ENCODE data around the gene ST7. TPM values are rescaled to one million over a fixed set of nuclear protein-coding genes. Genes with fewer than 3 reads are reported as not detected.
A peak's percentile ranks its signal among the peaks of the same experiment; 100 is the strongest.

The ST7 gene
- total RNA-seq, 1 donor from 2014 or later, result 39.3 TPM

DNA sequence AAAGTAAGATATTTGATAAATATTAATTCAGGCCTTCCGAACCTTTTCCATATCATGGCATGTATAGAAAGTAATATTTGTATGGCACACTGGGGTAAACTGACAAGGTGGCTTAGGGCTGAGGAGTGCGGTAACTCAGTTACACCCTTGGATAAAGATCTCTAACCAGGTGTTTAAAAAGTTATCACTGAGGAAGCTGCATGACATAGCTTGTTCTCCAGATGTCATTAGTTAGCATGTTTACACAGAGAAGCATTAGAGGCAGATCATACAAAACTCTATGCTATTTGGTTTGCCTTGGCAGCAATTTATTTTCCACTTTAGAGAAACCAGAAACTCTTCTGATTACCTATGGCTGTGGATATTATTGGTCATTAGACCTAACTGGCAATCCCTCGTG is 118.2 kb downstream of the ST7 start:
- no peak for TF ChIP-seq EZH2 (IDR thresholded peaks at IDR 0.05; ENCODE audit: insufficient read depth, low read length)
- H3K36me3 ChIP-seq (ENCODE audit: insufficient read depth, low read length), result no peaks in the 10 kb centered on the region
- Mint-ChIP-seq H3K4me3 (ENCODE audit: unreplicated experiment) (no peak overlapping the region), H3K4me1 (ENCODE audit: low read depth, unreplicated experiment) (peaks cover 30% of the 10 kb centered on the region), H3K27ac (ENCODE audit: unreplicated experiment) (no peak overlapping the region), H3K9me3 (ENCODE audit: unreplicated experiment) (no peaks in the 10 kb centered on the region), H3K36me3 (ENCODE audit: low read depth, unreplicated experiment) (peaks cover 7% of the 10 kb centered on the region), H3K27me3 (ENCODE audit: low read depth, unreplicated experiment) (no peaks in the 10 kb centered on the region)
- H2AFZ ChIP-seq (ENCODE audit: low read depth, low read length), result no peak overlapping the region
- H3K9me3 ChIP-seq (ENCODE audit: insufficient read depth, low read depth, low read length), result no peaks in the 10 kb centered on the region
- H3K4me2 ChIP-seq (ENCODE audit: low read length), result no peak overlapping the region
- H3K4me3 ChIP-seq (ENCODE audit: insufficient read depth, low read depth, low read length), result no peak overlapping the region
- no peaks in the 10 kb centered on the region for H3K27me3 ChIP-seq (ENCODE audit: insufficient read depth, low read length)
- peaks cover 36% of the 10 kb centered on the region for H4K20me1 ChIP-seq (ENCODE audit: insufficient read depth, low read length)
- H3K9ac ChIP-seq (ENCODE audit: low read length), result no peak overlapping the region
- no peak overlapping the region for H3K27ac ChIP-seq (ENCODE audit: low read depth, low read length)
- H3K79me2 ChIP-seq (ENCODE audit: insufficient read depth, low read length), result peaks cover 65% of the 10 kb centered on the region
- FAIRE-seq (no peak), DNase-seq (ENCODE audit: low read depth) (no peak)
- H3K4me1 ChIP-seq (ENCODE audit: insufficient read depth, low read length), result peaks cover 18% of the 10 kb centered on the region

GRCh38 chr7:117072620-117073118 is 119.4 kb downstream of the ST7 start:
- no peak for FAIRE-seq
- Mint-ChIP-seq H3K27me3 (ENCODE audit: low read depth, unreplicated experiment) (no peaks in the 10 kb centered on the region), H3K4me1 (ENCODE audit: low read depth, unreplicated experiment) (peaks cover 23% of the 10 kb centered on the region), H3K4me3 (ENCODE audit: unreplicated experiment) (no peak overlapping the region), H3K27ac (ENCODE audit: unreplicated experiment) (peak overlapping the region; percentile 22), H3K36me3 (ENCODE audit: low read depth, unreplicated experiment) (peaks cover 10% of the 10 kb centered on the region), H3K9me3 (ENCODE audit: unreplicated experiment) (no peaks in the 10 kb centered on the region)
- Histone ChIP-seq H3K9me3 (ENCODE audit: insufficient read depth, low read depth, low read length) (no peaks in the 10 kb centered on the region), H3K27ac (ENCODE audit: low read depth, low read length) (peak overlapping the region; percentile 55), H4K20me1 (ENCODE audit: insufficient read depth, low read length) (peaks cover 29% of the 10 kb centered on the region), H3K79me2 (ENCODE audit: insufficient read depth, low read length) (peaks cover 66% of the 10 kb centered on the region), H2AFZ (ENCODE audit: low read depth, low read length) (peak overlapping the region; percentile 19), H3K9ac (ENCODE audit: low read length) (peak overlapping the region; percentile 50), H3K4me2 (ENCODE audit: low read length) (peak overlapping the region; percentile 79), H3K36me3 (ENCODE audit: insufficient read depth, low read length) (no peaks in the 10 kb centered on the region), H3K4me3 (ENCODE audit: insufficient read depth, low read depth, low read length) (peak overlapping the region; percentile 12), H3K4me1 (ENCODE audit: insufficient read depth, low read length) (peaks cover 18% of the 10 kb centered on the region), H3K27me3 (ENCODE audit: insufficient read depth, low read length) (no peaks in the 10 kb centered on the region)
- DNase-seq (ENCODE audit: low read depth), result peak; percentile 88
- TF ChIP-seq EZH2 (IDR thresholded peaks at IDR 0.05; ENCODE audit: insufficient read depth, low read length), result no peak
- TF ChIP-seq, protein P1, sequence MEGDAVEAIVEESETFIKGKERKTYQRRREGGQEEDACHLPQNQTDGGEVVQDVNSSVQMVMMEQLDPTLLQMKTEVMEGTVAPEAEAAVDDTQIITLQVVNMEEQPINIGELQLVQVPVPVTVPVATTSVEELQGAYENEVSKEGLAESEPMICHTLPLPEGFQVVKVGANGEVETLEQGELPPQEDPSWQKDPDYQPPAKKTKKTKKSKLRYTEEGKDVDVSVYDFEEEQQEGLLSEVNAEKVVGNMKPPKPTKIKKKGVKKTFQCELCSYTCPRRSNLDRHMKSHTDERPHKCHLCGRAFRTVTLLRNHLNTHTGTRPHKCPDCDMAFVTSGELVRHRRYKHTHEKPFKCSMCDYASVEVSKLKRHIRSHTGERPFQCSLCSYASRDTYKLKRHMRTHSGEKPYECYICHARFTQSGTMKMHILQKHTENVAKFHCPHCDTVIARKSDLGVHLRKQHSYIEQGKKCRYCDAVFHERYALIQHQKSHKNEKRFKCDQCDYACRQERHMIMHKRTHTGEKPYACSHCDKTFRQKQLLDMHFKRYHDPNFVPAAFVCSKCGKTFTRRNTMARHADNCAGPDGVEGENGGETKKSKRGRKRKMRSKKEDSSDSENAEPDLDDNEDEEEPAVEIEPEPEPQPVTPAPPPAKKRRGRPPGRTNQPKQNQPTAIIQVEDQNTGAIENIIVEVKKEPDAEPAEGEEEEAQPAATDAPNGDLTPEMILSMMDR (IDR thresholded peaks at IDR 0.05; ENCODE audit: insufficient read depth, low read depth, low read length), result no peak

GRCh38 chr7:117074378-117074777 is 121.1 kb downstream of the ST7 start:
- Histone ChIP-seq H3K27ac (ENCODE audit: low read depth, low read length) (no peak overlapping the region), H3K36me3 (ENCODE audit: insufficient read depth, low read length) (no peaks in the 10 kb centered on the region), H3K4me1 (ENCODE audit: insufficient read depth, low read length) (peaks cover 11% of the 10 kb centered on the region), H3K27me3 (ENCODE audit: insufficient read depth, low read length) (no peaks in the 10 kb centered on the region), H3K79me2 (ENCODE audit: insufficient read depth, low read length) (peaks cover 66% of the 10 kb centered on the region), H3K4me2 (ENCODE audit: low read length) (no peak overlapping the region), H3K9ac (ENCODE audit: low read length) (no peak overlapping the region), H4K20me1 (ENCODE audit: insufficient read depth, low read length) (peaks cover 25% of the 10 kb centered on the region), H3K4me3 (ENCODE audit: insufficient read depth, low read depth, low read length) (no peak overlapping the region), H3K9me3 (ENCODE audit: insufficient read depth, low read depth, low read length) (no peaks in the 10 kb centered on the region), H2AFZ (ENCODE audit: low read depth, low read length) (no peak overlapping the region)
- Mint-ChIP-seq H3K9me3 (ENCODE audit: unreplicated experiment) (no peaks in the 10 kb centered on the region), H3K4me1 (ENCODE audit: low read depth, unreplicated experiment) (peaks cover 20% of the 10 kb centered on the region), H3K27me3 (ENCODE audit: low read depth, unreplicated experiment) (no peaks in the 10 kb centered on the region), H3K4me3 (ENCODE audit: unreplicated experiment) (no peak overlapping the region), H3K27ac (ENCODE audit: unreplicated experiment) (no peak overlapping the region), H3K36me3 (ENCODE audit: low read depth, unreplicated experiment) (peaks cover 10% of the 10 kb centered on the region)
- no peak for TF ChIP-seq EZH2 (IDR thresholded peaks at IDR 0.05; ENCODE audit: insufficient read depth, low read length)
- TF ChIP-seq, protein P1 (IDR thresholded peaks at IDR 0.05; ENCODE audit: insufficient read depth, low read depth, low read length), result no peak
- no peak for DNase-seq (ENCODE audit: low read depth)
- no peak for FAIRE-seq
